Stimulated activated CD4-positive, alpha-beta T cell treated with anti-CD3 and anti-CD28 coated beads, TNF-alpha, amount 100 ng/mL, for 4 hours (primary cell): ENCODE measurements around the gene GXYLT1.
A peak's percentile ranks its signal among the peaks of the same experiment; 100 is the strongest.
"Not testable (repeated sequence)": the region's sequence is repeated elsewhere in the genome, so short reads cannot be mapped to it uniquely, and the experiment has no call there.

Experiments
- DNase-seq, 3 experiments: peaks; one replicate each; pipeline ENCODE4 v3.0.0-alpha.2; 2020; ENCODE audit warnings: low read depth in 3 of 3

GXYLT1 gene

GRCh38 chr12:42144408-42145196 is at the start of gene GXYLT1:
GXYLT1 (minus strand) TSS chr12:42144874; CDS start chr12:42144646, 228 bp downstream.
- DNase-seq = peak; percentile 46 to 76 (median 59)

- no peak for DNase-seq
Observed at GRCh38 chr12:42192686-42193085, 48.0 kb upstream of the GXYLT1 start.

- DNase-seq = no peak
Observed at GRCh38 chr12:42192258-42192657, 47.6 kb upstream of the GXYLT1 start.

GRCh38 chr12:42190376-42190775 is 45.7 kb upstream of the GXYLT1 start:
- DNase-seq = no peak

- not testable (repeated sequence) for DNase-seq
Observed at GRCh38 chr12:42188275-42188674, 43.6 kb upstream of the GXYLT1 start.

GRCh38 chr12:42187799-42188198 is 43.1 kb upstream of the GXYLT1 start:
- DNase-seq = no peak

- no peak for DNase-seq
Observed at GRCh38 chr12:42186793-42187192, 42.1 kb upstream of the GXYLT1 start.

- DNase-seq = no peak
Observed at GRCh38 chr12:42182394-42182793, 37.7 kb upstream of the GXYLT1 start.

- no peak for DNase-seq
Observed at GRCh38 chr12:42180990-42181596, 36.4 kb upstream of the GXYLT1 start.

- DNase-seq = no peak
Observed at GRCh38 chr12:42178101-42178500, 33.4 kb upstream of the GXYLT1 start.

- DNase-seq = no peak
Observed at GRCh38 chr12:42174978-42175377, 30.3 kb upstream of the GXYLT1 start.

GRCh38 chr12:42173961-42174521 is 29.4 kb upstream of the GXYLT1 start:
- no peak for DNase-seq

GRCh38 chr12:42172441-42173210 is 28.0 kb upstream of the GXYLT1 start:
- no peak for DNase-seq

GRCh38 chr12:42167711-42168110 is 23.0 kb upstream of the GXYLT1 start:
- DNase-seq = no peak

- no peak for DNase-seq
Observed at GRCh38 chr12:42166501-42166900, 21.8 kb upstream of the GXYLT1 start.

- DNase-seq = no peak
Observed at GRCh38 chr12:42163913-42164312, 19.2 kb upstream of the GXYLT1 start.

GRCh38 chr12:42162965-42163364 is 18.3 kb upstream of the GXYLT1 start:
- DNase-seq = no peak

- no peak for DNase-seq
Observed at GRCh38 chr12:42162193-42162592, 17.5 kb upstream of the GXYLT1 start.

- no peak for DNase-seq
Observed at GRCh38 chr12:42161529-42161928, 16.9 kb upstream of the GXYLT1 start.

GRCh38 chr12:42156232-42156631 is 11.6 kb upstream of the GXYLT1 start:
- no peak for DNase-seq

- no peak for DNase-seq
Observed at GRCh38 chr12:42145552-42146215, 1.0 kb upstream of the GXYLT1 start.

GRCh38 chr12:42145197-42145549 is 499 bp upstream of the GXYLT1 start:
- DNase-seq = no peak
